A549 (cell line): Measurements from ENCODE around the gene PPM1G. TPM values are rescaled to one million over a fixed set of nuclear protein-coding genes. Genes with fewer than 3 reads are reported as not detected.

Experiments
- ATAC-seq, 2 experiments: fragments of 200-7000 bp in 1 of 2; fragments of >200 bp in 1 of 2; cut with Nextera tagmentation in 1 of 2; cut with Tn5 transposase in 1 of 2; 3 replicates each; pipeline versions ENCODE4 v1.8.0 to v1.9.1; 2018 to 2020; ENCODE audit warnings: mild to moderate bottlenecking in 1 of 2, moderate library complexity in 1 of 2
- CTCF ChIA-PET: fragments of 300-600 bp; sonication (Branson Sonifier 250); formaldehyde crosslinking; extraction: SDS; loops from one replicate; lab custom pipeline; 2021; ENCODE audit warnings: antibody characterized with exemption, inconsistent platforms; lab: Yijun Ruan, JAX
- POLR2A ChIA-PET: fragments of 350-600 bp; formaldehyde crosslinking; extraction: SDS; loops from one replicate; lab custom pipeline; 2021; ENCODE audit warnings: antibody characterized with exemption, inconsistent platforms; lab: Yijun Ruan, JAX
- DNase-seq, 2 experiments: peaks; one replicate each; pipeline versions ENCODE4 v3.0.0 to v3.0.0-alpha.2; 2011 to 2016; ENCODE audit warnings: low read depth in 1 of 2, low spot score in 1 of 2
- FAIRE-seq: peaks from 2 replicates; lab custom pipeline; 2011; peaks lifted over from hg19 to GRCh38; lab: Jason Lieb, UNC
- H3K27ac ChIP-seq, 2 experiments: fragments of >200 bp; sonication (Bioruptor Twin); formaldehyde crosslinking; 3 replicates each; pipeline ENCODE4 v1.5.1; 2016 to 2017
- H3K4me1 ChIP-seq: fragments of >200 bp; sonication (Bioruptor Twin); formaldehyde crosslinking; 3 replicates; pipeline ENCODE4 v1.6.1; 2016
- H3K4me2 ChIP-seq: fragments of >200 bp; sonication (Bioruptor Twin); formaldehyde crosslinking; 3 replicates; pipeline ENCODE4 v1.6.1; 2016
- H3K4me3 ChIP-seq: fragments of >200 bp; sonication (Bioruptor Twin); formaldehyde crosslinking; 3 replicates; pipeline ENCODE4 v1.5.1; 2016
- H3K9me3 ChIP-seq: fragments of >200 bp; sonication (Bioruptor Twin); formaldehyde crosslinking; 3 replicates; pipeline ENCODE4 v1.6.1; 2016
- FOSB ChIP-seq: fragments of 250-450 bp; sonication (Bioruptor Pico); IDR thresholded peaks from 2 replicates; pipeline ENCODE4 v1.5.0; 2020; ENCODE audit warnings: mild to moderate bottlenecking, moderate library complexity
- HEYL ChIP-seq: fragments of 250-450 bp; sonication (Bioruptor Pico); IDR thresholded peaks from 2 replicates; pipeline ENCODE4 v1.8.0; 2021; ENCODE audit warnings: mild to moderate bottlenecking, moderate library complexity
- HMGXB4 ChIP-seq: fragments of 250-450 bp; sonication (Bioruptor Pico); IDR thresholded peaks from 2 replicates; pipeline ENCODE4 v1.5.0; 2021; ENCODE audit warnings: mild to moderate bottlenecking, moderate library complexity, borderline replicate concordance
- HOXA7 ChIP-seq: fragments of 250-450 bp; sonication (Bioruptor Pico); IDR thresholded peaks from 2 replicates; pipeline ENCODE4 v1.5.0; 2020; ENCODE audit warnings: mild to moderate bottlenecking, moderate library complexity
- HOXB13 ChIP-seq: fragments of 250-450 bp; sonication (Bioruptor Pico); IDR thresholded peaks from 2 replicates; pipeline ENCODE4 v1.5.0; 2020; ENCODE audit warnings: low read depth, mild to moderate bottlenecking, moderate library complexity
- JUN ChIP-seq, 2 experiments: fragments of >200 bp; sonication (Bioruptor Twin); formaldehyde crosslinking; IDR thresholded peaks; 2 replicates in 1 of 2; 3 replicates in 1 of 2; pipeline ENCODE4 v1.6.1; 2016 to 2017
- JUNB ChIP-seq: fragments of >200 bp; sonication (Bioruptor Twin); formaldehyde crosslinking; IDR thresholded peaks from 2 replicates; pipeline ENCODE4 v1.6.1; 2016
- KDM5A ChIP-seq: fragments of 200-600 bp; sonication (generic); IDR thresholded peaks from 2 replicates; pipeline ENCODE4 v1.6.1; 2016; ENCODE audit warnings: antibody characterized with exemption, mild to moderate bottlenecking
- MAZ ChIP-seq: fragments of 150-350 bp; IDR thresholded peaks from 2 replicates; pipeline ENCODE4 v1.6.1; 2014; ENCODE audit warnings: antibody characterized with exemption, low read depth, low read length, borderline replicate concordance
- PBX3 ChIP-seq: IDR thresholded peaks from 2 replicates; pipeline ENCODE4 v1.6.1; 2012
- PHF8 ChIP-seq: fragments of 200-600 bp; sonication (generic); IDR thresholded peaks from 2 replicates; pipeline ENCODE4 v1.6.1; 2016; ENCODE audit warnings: low read depth, mild to moderate bottlenecking, antibody characterized with exemption, moderate library complexity, borderline replicate concordance
- POLR2AphosphoS2 ChIP-seq: conservative IDR thresholded peaks from 2 replicates; pipeline ENCODE4 v1.6.1; 2012; ENCODE audit warnings: low read length, improper control_type of control experiment, inconsistent platforms
- RAD21 ChIP-seq, 2 experiments: fragments of >200 bp in 1 of 2; sonication (Bioruptor Twin) in 1 of 2; formaldehyde crosslinking in 1 of 2; IDR thresholded peaks in 1 of 2; conservative IDR thresholded peaks in 1 of 2; 2 replicates in 1 of 2; 3 replicates in 1 of 2; pipeline ENCODE4 v1.6.1; 2012 to 2018; ENCODE audit warnings: inconsistent platforms in 1 of 2
- RARB ChIP-seq: fragments of 250-450 bp; sonication (Bioruptor Pico); IDR thresholded peaks from 2 replicates; pipeline ENCODE4 v1.8.0; 2021; ENCODE audit warnings: mild to moderate bottlenecking, moderate library complexity
- TFCP2L1 ChIP-seq: fragments of 250-450 bp; sonication (Bioruptor Pico); IDR thresholded peaks from 2 replicates; pipeline ENCODE4 v1.5.0; 2021; ENCODE audit warnings: mild to moderate bottlenecking
- TP53 ChIP-seq: fragments of 250-450 bp; sonication (Bioruptor Pico); IDR thresholded peaks from 2 replicates; pipeline ENCODE4 v1.5.0; 2021; ENCODE audit warnings: mild to moderate bottlenecking, moderate library complexity
- ZC3H11A ChIP-seq: fragments of 450-650 bp; IDR thresholded peaks from 2 replicates; pipeline ENCODE4 v1.6.1; 2014; ENCODE audit warnings: antibody characterized with exemption, mild to moderate bottlenecking
- WGBS: methylation state at CpG from one replicate; pipeline ENCODE4 v1.1.6; 2017; ENCODE audit errors: missing lambda C conversion rate; 5-methylcytosine and 5-hydroxymethylcytosine counted together
- polyA plus RNA-seq, 4 experiments: library from polyadenylated mRNA; depleted of rRNA in 3 of 4; stranded (reverse); fragments of >200 nt; fragmentation: RNase III in 1 of 4; extraction: RNeasy Plus Mini Kit Qiagen cat#74134 plus additional on column Dnase treatment in 1 of 4; gene quantifications; 2 replicates in 3 of 4; 3 replicates in 1 of 4; pipeline ENCODE4 v1.2.3, GENCODE V29; 2011 to 2017
- TF ChIP-seq, protein P1 (sequence below): IDR thresholded peaks from 2 replicates; pipeline ENCODE4 v1.6.1; 2012; ENCODE audit warnings: low read depth, borderline replicate concordance

The PPM1G gene
- polyA plus RNA-seq, 2 of the 4 experiments (the other 2 are of a cell fraction): 129 to 230 TPM

GRCh38 chr2:27369471-27370025, 39.8 kb downstream of the PPM1G start:
- CTCF ChIA-PET: interaction anchor here (0.5 to 3.9 kb wide), 28 partner anchors 9 to 355 kb away, joined by 3 to 53 read pairs (median 4); partner anchors contain the start of genes GTF3C2, MPV17 and ZNF513
- peak overlapping the region; percentile 89 to 95 for H3K27ac ChIP-seq
- 13% methylated on average over 12 of the region's 18 CpGs for WGBS
- TF ChIP-seq, protein P1, sequence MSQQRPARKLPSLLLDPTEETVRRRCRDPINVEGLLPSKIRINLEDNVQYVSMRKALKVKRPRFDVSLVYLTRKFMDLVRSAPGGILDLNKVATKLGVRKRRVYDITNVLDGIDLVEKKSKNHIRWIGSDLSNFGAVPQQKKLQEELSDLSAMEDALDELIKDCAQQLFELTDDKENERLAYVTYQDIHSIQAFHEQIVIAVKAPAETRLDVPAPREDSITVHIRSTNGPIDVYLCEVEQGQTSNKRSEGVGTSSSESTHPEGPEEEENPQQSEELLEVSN: 0 out of 2 replicates have a peak, but pooled peaks have one; percentile 7
- TF ChIP-seq HOXB13 (CRISPR knock-in tag): no peak
- TF ChIP-seq HOXA7: no peak
- TF ChIP-seq MAZ: no peak
- TF ChIP-seq TFCP2L1 (CRISPR knock-in tag): peak; percentile 78; the same call in 1 of the 2 replicates
- no peak for TF ChIP-seq HMGXB4 (CRISPR knock-in tag)
- no peak for TF ChIP-seq POLR2AphosphoS2
- DNase-seq (peak in 1 of 2 experiments; percentile 91), FAIRE-seq (no peak), ATAC-seq (peak; percentile 48 to 67)
- peaks cover 24% of the 10 kb centered on the region for H3K4me1 ChIP-seq
- POLR2A ChIA-PET: interaction anchor here (1.1 to 5.0 kb wide), 7 partner anchors 11 to 59 kb away, joined by 3 to 26 read pairs (median 4); partner anchors contain the start of genes GTF3C2, MPV17, NRBP1 and PPM1G
- no peaks in the 10 kb centered on the region for H3K9me3 ChIP-seq
- H3K4me2 ChIP-seq: peak overlapping the region; percentile 94
- peak overlapping the region; percentile 79 for H3K4me3 ChIP-seq

- DNase-seq (no peak), ATAC-seq (no peak), FAIRE-seq (no peak)
- Histone ChIP-seq H3K4me1 (peaks cover 4% of the 10 kb centered on the region), H3K4me3 (no peak overlapping the region), H3K9me3 (no peaks in the 10 kb centered on the region), H3K27ac (no peak overlapping the region), H3K4me2 (no peak overlapping the region)
- 68% methylated on average over 2 of the region's 2 CpGs for WGBS
- no peak for TF ChIP-seq TP53
- no peak for TF ChIP-seq PHF8
- no peak for TF ChIP-seq KDM5A
- no peak for TF ChIP-seq ZC3H11A
- no peak; the same call in 1 of the 2 replicates for TF ChIP-seq PBX3
- no peak for TF ChIP-seq HEYL (CRISPR knock-in tag)
- no peak for TF ChIP-seq JUNB
- TF ChIP-seq RAD21 (conservative IDR thresholded peaks at IDR 0.05 in 1 of 2, IDR thresholded peaks at IDR 0.05 in 1 of 2): no peak
- TF ChIP-seq RARB (CRISPR knock-in tag): no peak
- ChIA-PET CTCF (interaction anchor here (3.3 kb wide), 1 partner anchor 43 kb away, joined by 13 read pairs; no protein-coding TSS in a partner anchor), POLR2A (interaction anchor here (0.5 kb wide), 1 partner anchor 31 kb away, joined by 3 read pairs; no protein-coding TSS in a partner anchor)
Observed at GRCh38 chr2:27363933-27364332, 45.5 kb downstream of the PPM1G start.

DNA sequence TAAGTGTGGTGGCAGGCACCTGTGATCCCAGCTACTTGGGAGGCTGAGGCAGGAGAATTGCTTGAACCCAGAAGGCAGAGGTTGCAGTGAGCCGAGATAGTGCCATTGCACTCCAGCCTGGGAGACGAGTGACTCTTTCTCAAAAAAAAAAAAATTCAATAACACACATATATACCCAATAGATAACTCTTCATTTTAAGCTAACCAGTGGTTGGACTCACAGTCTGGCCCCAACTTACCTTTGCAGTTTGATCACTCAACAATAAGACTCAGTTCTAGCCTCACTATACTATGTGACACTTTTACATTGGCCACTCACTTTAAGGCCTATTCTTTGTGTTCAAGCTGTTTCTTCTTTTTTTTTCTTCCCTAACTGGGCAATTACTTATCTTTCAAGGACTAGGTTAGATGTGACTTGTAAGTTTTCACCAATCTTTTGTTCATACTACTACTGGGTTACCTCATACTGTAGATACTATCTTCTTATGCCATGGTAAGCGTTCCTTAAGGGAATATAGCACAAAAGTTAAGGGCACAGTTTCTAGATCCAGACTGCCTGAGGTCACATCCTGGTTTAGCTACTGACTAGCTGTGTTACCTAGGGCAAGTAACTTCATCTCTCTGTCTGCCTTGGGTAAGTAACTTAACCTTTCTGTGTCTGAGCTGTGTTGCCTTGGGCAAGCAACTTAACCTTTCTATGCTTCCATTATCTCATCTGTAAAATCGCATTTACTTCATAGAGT, 46.5 kb downstream of the PPM1G start:
- POLR2A ChIA-PET: interaction anchor here (0.6 kb wide), 1 partner anchor 11 kb away, joined by 3 read pairs; no protein-coding TSS in a partner anchor
- H3K9me3 ChIP-seq: no peaks in the 10 kb centered on the region
- no peak for TF ChIP-seq FOSB (CRISPR knock-in tag)
- TF ChIP-seq JUN (IDR thresholded peaks at IDR 0.05): 0 out of 5 replicates have a peak, but pooled peaks of 1 of the 2 experiments have one; percentile 43
- TF ChIP-seq, all 56 proteins: peak for 1
- ATAC-seq (no peak; a peak in 1 of 6 replicates), FAIRE-seq (no peak), DNase-seq (no peak)
- WGBS: 86% methylated on average over 4 of the region's 4 CpGs
- H3K4me3 ChIP-seq: no peak overlapping the region
- CTCF ChIA-PET: interaction anchor here (0.8 to 3.3 kb wide), 4 partner anchors 11 to 266 kb away, joined by 3 to 13 read pairs (median 4); no protein-coding TSS in a partner anchor
- peaks cover 7% of the 10 kb centered on the region; the same call in 2 of the 3 replicates for H3K4me1 ChIP-seq
- no peak overlapping the region for H3K4me2 ChIP-seq
- no peak overlapping the region for H3K27ac ChIP-seq
